SH-SY5Y (cell line): ENCODE measurements around the gene STK17B.

Experiments used
- GATA2 ChIP-seq: IDR thresholded peaks from 2 replicates; pipeline ENCODE4 v1.6.1; 2011; ENCODE audit warnings: mild to moderate bottlenecking, low read depth, low read length
- GATA3 ChIP-seq: IDR thresholded peaks from 2 replicates; pipeline ENCODE4 v1.6.1; 2011; ENCODE audit warnings: low read depth, mild to moderate bottlenecking, low read length, moderate library complexity

GRCh38 chr2:196172951-196173350 lies 1.6 kb upstream of the STK17B start:
- TF ChIP-seq GATA2 (no peak), GATA3 (no peak)
